ENCODE results near the gene PLXND1.

Gene PLXND1

DNA sequence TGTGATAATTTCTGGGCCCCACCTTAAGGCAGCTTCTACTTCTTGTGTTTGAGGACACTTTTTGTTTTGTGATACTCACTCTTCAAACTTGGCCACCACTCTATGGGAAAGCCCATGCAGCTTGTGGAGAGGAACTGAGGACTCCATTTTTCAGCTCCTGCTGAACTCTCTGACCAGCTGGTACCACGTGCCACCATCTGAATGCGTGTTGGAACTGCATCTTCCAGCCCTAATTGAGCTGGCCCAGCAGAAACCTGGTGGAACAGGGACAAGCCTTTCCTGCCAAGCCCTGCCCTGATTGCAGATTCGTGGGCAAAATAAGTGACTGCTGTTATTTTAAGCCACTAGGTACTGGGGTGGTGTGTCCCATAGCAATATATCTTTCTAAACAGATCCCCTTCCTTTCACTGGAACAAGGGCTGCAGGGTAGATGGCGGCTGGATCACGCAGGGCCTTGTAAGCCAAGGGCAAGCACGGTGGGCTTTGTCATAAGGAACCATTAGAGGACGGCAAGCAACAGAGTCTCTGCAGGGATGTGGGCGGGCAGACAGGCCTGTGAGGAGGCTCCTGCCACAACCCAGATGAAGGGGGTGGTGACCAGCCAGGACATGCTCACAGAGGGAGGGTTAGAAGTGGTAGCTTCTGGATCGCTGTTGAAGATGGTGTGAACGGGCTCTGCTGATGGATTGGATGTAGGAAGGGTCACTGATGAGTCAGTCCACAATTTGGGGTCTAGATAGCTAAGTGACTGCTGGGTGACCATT is 54.0 kb downstream of the PLXND1 start:
- peak; percentile 11; the same call in 2 of the 3 replicates for ATAC-seq (ENCODE audit: insufficient read depth, low read depth)
- H3K27ac ChIP-seq (ENCODE audit: low read length) = no peak overlapping the region
- no peak for TF ChIP-seq EZH2 (IDR thresholded peaks at IDR 0.05; ENCODE audit: borderline replicate concordance, low read depth, low read length, severe bottlenecking)
- TF ChIP-seq, protein P1, sequence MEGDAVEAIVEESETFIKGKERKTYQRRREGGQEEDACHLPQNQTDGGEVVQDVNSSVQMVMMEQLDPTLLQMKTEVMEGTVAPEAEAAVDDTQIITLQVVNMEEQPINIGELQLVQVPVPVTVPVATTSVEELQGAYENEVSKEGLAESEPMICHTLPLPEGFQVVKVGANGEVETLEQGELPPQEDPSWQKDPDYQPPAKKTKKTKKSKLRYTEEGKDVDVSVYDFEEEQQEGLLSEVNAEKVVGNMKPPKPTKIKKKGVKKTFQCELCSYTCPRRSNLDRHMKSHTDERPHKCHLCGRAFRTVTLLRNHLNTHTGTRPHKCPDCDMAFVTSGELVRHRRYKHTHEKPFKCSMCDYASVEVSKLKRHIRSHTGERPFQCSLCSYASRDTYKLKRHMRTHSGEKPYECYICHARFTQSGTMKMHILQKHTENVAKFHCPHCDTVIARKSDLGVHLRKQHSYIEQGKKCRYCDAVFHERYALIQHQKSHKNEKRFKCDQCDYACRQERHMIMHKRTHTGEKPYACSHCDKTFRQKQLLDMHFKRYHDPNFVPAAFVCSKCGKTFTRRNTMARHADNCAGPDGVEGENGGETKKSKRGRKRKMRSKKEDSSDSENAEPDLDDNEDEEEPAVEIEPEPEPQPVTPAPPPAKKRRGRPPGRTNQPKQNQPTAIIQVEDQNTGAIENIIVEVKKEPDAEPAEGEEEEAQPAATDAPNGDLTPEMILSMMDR (IDR thresholded peaks at IDR 0.05; ENCODE audit: borderline replicate concordance, extremely low read depth, low read length, poor library complexity, severe bottlenecking) = no peak
- H3K9me3 ChIP-seq (ENCODE audit: insufficient read depth, low read length, severe bottlenecking) = no peaks in the 10 kb centered on the region
- peaks cover 27% of the 10 kb centered on the region for H3K36me3 ChIP-seq (ENCODE audit: insufficient read depth, low read length)
- no peak for DNase-seq
- H3K4me3 ChIP-seq (ENCODE audit: low read depth in 1 of 2, low read length in 2 of 2) = no peak overlapping the region
- no peak overlapping the region for H3K4me2 ChIP-seq (ENCODE audit: insufficient read depth, low read length)
- no peak overlapping the region for H3K9ac ChIP-seq (ENCODE audit: low read depth, low read length)
- no peak overlapping the region for H2AFZ ChIP-seq (ENCODE audit: low read depth, low read length)
- no peaks in the 10 kb centered on the region for H3K4me1 ChIP-seq (ENCODE audit: insufficient read depth, low read length)
- no peaks in the 10 kb centered on the region for H3K27me3 ChIP-seq (ENCODE audit: insufficient read depth, low read length, poor library complexity)
- H4K20me1 ChIP-seq (ENCODE audit: insufficient read depth, low read length) = no peaks in the 10 kb centered on the region
- no peaks in the 10 kb centered on the region for H3K79me2 ChIP-seq (ENCODE audit: insufficient read depth, low read length)

DNA sequence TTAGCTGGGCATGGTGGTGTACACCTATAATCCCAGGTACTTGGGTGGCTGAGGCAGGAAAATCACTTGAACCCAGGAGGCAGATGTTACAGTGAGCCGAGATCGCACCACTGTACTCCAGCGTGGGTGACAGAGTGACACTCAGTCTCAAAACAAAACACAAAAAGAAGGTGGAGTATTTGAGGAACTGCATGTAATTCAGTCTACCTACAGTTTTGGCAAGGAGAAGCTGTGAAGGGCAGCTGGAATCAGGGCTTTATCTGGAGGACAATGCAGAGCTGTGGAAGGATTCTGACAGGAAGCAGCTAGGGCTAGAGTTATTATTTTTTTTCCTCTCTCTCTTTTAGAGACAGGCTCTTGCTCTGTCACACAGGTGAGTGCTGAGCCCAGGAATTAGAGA is 56.7 kb downstream of the PLXND1 start:
- Histone ChIP-seq H3K9ac (ENCODE audit: low read depth, low read length) (no peak overlapping the region), H3K9me3 (ENCODE audit: insufficient read depth, low read length, severe bottlenecking) (no peaks in the 10 kb centered on the region), H3K4me3 (ENCODE audit: low read depth in 1 of 2, low read length in 2 of 2) (no peak overlapping the region), H3K4me1 (ENCODE audit: insufficient read depth, low read length) (no peaks in the 10 kb centered on the region), H3K36me3 (ENCODE audit: insufficient read depth, low read length) (peaks cover 3% of the 10 kb centered on the region; the same call in 1 of the 2 replicates), H3K4me2 (ENCODE audit: insufficient read depth, low read length) (no peak overlapping the region), H3K27me3 (ENCODE audit: insufficient read depth, low read length, poor library complexity) (no peaks in the 10 kb centered on the region), H3K79me2 (ENCODE audit: insufficient read depth, low read length) (no peaks in the 10 kb centered on the region), H2AFZ (ENCODE audit: low read depth, low read length) (no peak overlapping the region), H3K27ac (ENCODE audit: low read length) (no peak overlapping the region), H4K20me1 (ENCODE audit: insufficient read depth, low read length) (no peaks in the 10 kb centered on the region)
- ATAC-seq (ENCODE audit: insufficient read depth, low read depth) (no peak), DNase-seq (no peak)
- TF ChIP-seq, protein P1 (IDR thresholded peaks at IDR 0.05; ENCODE audit: borderline replicate concordance, extremely low read depth, low read length, poor library complexity, severe bottlenecking) = no peak
- no peak for TF ChIP-seq EZH2 (IDR thresholded peaks at IDR 0.05; ENCODE audit: borderline replicate concordance, low read depth, low read length, severe bottlenecking)

DNA sequence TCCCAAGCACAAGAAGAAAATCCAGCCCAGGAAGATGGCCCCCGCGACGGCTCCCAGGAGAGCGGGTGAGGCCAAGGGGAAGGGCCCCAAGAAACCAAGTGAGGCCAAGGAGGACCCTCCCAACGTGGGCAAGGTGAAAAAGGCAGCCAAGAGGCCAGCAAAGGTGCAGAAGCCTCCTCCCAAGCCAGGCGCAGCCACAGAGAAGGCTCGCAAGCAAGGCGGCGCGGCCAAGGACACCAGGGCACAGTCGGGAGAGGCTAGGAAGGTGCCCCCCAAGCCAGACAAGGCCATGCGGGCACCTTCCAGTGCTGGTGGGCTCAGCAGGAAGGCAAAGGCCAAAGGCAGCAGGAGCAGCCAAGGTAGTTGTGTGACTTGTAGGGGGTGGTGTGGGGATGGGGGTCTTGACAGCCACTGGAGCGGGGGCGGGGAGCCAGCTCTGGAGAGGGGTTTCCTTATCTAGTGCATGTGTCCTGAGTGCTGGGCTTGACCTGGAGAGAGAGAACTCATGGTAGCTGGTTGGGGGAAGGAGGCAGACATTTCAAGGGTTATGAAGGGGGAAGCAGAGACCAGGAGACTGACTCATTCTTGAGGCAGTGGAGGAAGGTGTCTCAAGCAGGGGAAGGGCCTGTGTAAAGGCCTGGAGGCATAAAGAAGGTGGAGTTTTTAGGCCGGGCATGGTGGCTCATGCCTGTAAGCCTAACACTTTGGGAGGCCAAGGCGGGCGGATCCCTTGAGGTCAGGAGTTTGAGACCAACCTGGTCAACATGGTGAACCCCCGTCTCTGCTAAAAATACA is 57.3 kb downstream of the PLXND1 start:
- no peaks in the 10 kb centered on the region for H3K4me1 ChIP-seq (ENCODE audit: insufficient read depth, low read length)
- H3K36me3 ChIP-seq (ENCODE audit: insufficient read depth, low read length) = no peaks in the 10 kb centered on the region
- H2AFZ ChIP-seq (ENCODE audit: low read depth, low read length) = no peak overlapping the region
- no peaks in the 10 kb centered on the region for H3K79me2 ChIP-seq (ENCODE audit: insufficient read depth, low read length)
- H3K9me3 ChIP-seq (ENCODE audit: insufficient read depth, low read length, severe bottlenecking) = no peaks in the 10 kb centered on the region
- H3K27me3 ChIP-seq (ENCODE audit: insufficient read depth, low read length, poor library complexity) = no peaks in the 10 kb centered on the region
- H3K27ac ChIP-seq (ENCODE audit: low read length) = no peak overlapping the region
- no peak overlapping the region for H3K4me3 ChIP-seq (ENCODE audit: low read depth in 1 of 2, low read length in 2 of 2)
- H4K20me1 ChIP-seq (ENCODE audit: insufficient read depth, low read length) = no peaks in the 10 kb centered on the region
- ATAC-seq (ENCODE audit: insufficient read depth, low read depth) (no peak), DNase-seq (no peak)
- H3K4me2 ChIP-seq (ENCODE audit: insufficient read depth, low read length) = no peak overlapping the region
- TF ChIP-seq, protein P1 (IDR thresholded peaks at IDR 0.05; ENCODE audit: borderline replicate concordance, extremely low read depth, low read length, poor library complexity, severe bottlenecking) = no peak
- TF ChIP-seq EZH2 (IDR thresholded peaks at IDR 0.05; ENCODE audit: borderline replicate concordance, low read depth, low read length, severe bottlenecking) = no peak
- H3K9ac ChIP-seq (ENCODE audit: low read depth, low read length) = no peak overlapping the region
